Occipital lobe (tissue), 2 donors: ENCODE results near the gene AVEN. TPM values are rescaled to one million over a fixed set of nuclear protein-coding genes. Genes with fewer than 3 reads are reported as not detected.

ENCODE experiments used
- DNase-seq: peaks from one replicate; lab custom pipeline; 2025; lab: John Stamatoyannopoulos, UW
- total RNA-seq: library from RNA; depleted of rRNA; stranded (reverse); fragments of >200 nt; gene quantifications from one replicate; pipeline ENCODE4 v1.2.3, GENCODE V29; 2014

AVEN gene
- total RNA-seq, 1 donor from 2014 or later: 8.0 TPM

GRCh38 chr15:33987444-33987843, 51.6 kb downstream of the AVEN start:
- DNase-seq: no peak

- no peak for DNase-seq
These were observed 53.3 kb downstream of the AVEN start for GRCh38 chr15:33985751-33986150.

GRCh38 chr15:33985287-33985686, 53.7 kb downstream of the AVEN start:
- DNase-seq: no peak

- DNase-seq: no peak
These were observed 56.5 kb downstream of the AVEN start for GRCh38 chr15:33982516-33982915.

- no peak for DNase-seq
These were observed 58.8 kb downstream of the AVEN start for GRCh38 chr15:33980159-33980558.

- no peak for DNase-seq
These were observed 63.9 kb downstream of the AVEN start for GRCh38 chr15:33975022-33975565.

- DNase-seq: no peak
These were observed 67.2 kb downstream of the AVEN start for GRCh38 chr15:33971811-33972210.

GRCh38 chr15:33968821-33969220, 70.2 kb downstream of the AVEN start:
- DNase-seq: no peak

GRCh38 chr15:33968224-33968623, 70.8 kb downstream of the AVEN start, which contains the start of gene CHRM5:
Gene CHRM5 (plus strand): TSS chr15:33968497. CDS start chr15:34062718, 94,221 bp downstream.
- DNase-seq: no peak

GRCh38 chr15:33964665-33965040, 74.4 kb downstream of the AVEN start:
- DNase-seq: no peak

GRCh38 chr15:33963831-33964664, 75.0 kb downstream of the AVEN start:
- DNase-seq: no peak

GRCh38 chr15:33960549-33960935, 78.5 kb downstream of the AVEN start:
- DNase-seq: no peak

GRCh38 chr15:33959844-33960548, 79.0 kb downstream of the AVEN start:
- DNase-seq: no peak

- DNase-seq: no peak
These were observed 82.6 kb downstream of the AVEN start for GRCh38 chr15:33956397-33956796.

GRCh38 chr15:33955945-33956344, 83.1 kb downstream of the AVEN start:
- DNase-seq: no peak

- no peak for DNase-seq
These were observed 92.9 kb downstream of the AVEN start for GRCh38 chr15:33946152-33946551.

GRCh38 chr15:33941279-33942063, 97.5 kb downstream of the AVEN start:
- no peak for DNase-seq

- DNase-seq: no peak
These were observed 104.1 kb downstream of the AVEN start for GRCh38 chr15:33934921-33935320.

GRCh38 chr15:33934396-33934795, 104.6 kb downstream of the AVEN start:
- no peak for DNase-seq

- DNase-seq: no peak
These were observed 106.3 kb downstream of the AVEN start for GRCh38 chr15:33932734-33933133.

GRCh38 chr15:33926260-33926659, 112.7 kb downstream of the AVEN start:
- DNase-seq: no peak

- no peak for DNase-seq
These were observed 115.6 kb downstream of the AVEN start for GRCh38 chr15:33923446-33923845.
